GM13977 (cell line): ENCODE data around the gene WDR83.
"Not testable (repeated sequence)": the region's sequence is repeated elsewhere in the genome, so short reads cannot be mapped to it uniquely, and the experiment has no call there.

Experiments used
- DNase-seq: peaks from one replicate; pipeline ENCODE4 v3.0.0; 2012; ENCODE audit warnings: low spot score
- in situ Hi-C: fragments of 300-500 bp; cut with MboI; formaldehyde crosslinking; loops from one replicate; pipeline ENCODE4 v1.12.0; 2022; ENCODE audit warnings: low sequenced_read_pairs, low pct_unique_long_range_greater_than_20kb, mixed read lengths, inconsistent platforms; ENCODE audit not compliant: unreplicated experiment
- TF ChIP-seq, protein P1 (sequence below): IDR thresholded peaks from 2 replicates; pipeline ENCODE4 v1.5.1; 2012; ENCODE audit warnings: mild to moderate bottlenecking, control low read depth; ENCODE audit not compliant: insufficient read depth; ENCODE audit errors: extremely low read depth, missing control alignments

The WDR83 gene

GRCh38 chr19:12629215-12629614 lies 37.4 kb upstream of the WDR83 start:
- TF ChIP-seq, protein P1, sequence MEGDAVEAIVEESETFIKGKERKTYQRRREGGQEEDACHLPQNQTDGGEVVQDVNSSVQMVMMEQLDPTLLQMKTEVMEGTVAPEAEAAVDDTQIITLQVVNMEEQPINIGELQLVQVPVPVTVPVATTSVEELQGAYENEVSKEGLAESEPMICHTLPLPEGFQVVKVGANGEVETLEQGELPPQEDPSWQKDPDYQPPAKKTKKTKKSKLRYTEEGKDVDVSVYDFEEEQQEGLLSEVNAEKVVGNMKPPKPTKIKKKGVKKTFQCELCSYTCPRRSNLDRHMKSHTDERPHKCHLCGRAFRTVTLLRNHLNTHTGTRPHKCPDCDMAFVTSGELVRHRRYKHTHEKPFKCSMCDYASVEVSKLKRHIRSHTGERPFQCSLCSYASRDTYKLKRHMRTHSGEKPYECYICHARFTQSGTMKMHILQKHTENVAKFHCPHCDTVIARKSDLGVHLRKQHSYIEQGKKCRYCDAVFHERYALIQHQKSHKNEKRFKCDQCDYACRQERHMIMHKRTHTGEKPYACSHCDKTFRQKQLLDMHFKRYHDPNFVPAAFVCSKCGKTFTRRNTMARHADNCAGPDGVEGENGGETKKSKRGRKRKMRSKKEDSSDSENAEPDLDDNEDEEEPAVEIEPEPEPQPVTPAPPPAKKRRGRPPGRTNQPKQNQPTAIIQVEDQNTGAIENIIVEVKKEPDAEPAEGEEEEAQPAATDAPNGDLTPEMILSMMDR = no peak
- in situ Hi-C loops = no loop called here
- no peak for DNase-seq

- no peak for DNase-seq
- TF ChIP-seq, protein P1 = no peak
- in situ Hi-C loops = no loop called here
Measured at GRCh38 chr19:12636631-12637030, 30.0 kb upstream of the WDR83 start.

DNA sequence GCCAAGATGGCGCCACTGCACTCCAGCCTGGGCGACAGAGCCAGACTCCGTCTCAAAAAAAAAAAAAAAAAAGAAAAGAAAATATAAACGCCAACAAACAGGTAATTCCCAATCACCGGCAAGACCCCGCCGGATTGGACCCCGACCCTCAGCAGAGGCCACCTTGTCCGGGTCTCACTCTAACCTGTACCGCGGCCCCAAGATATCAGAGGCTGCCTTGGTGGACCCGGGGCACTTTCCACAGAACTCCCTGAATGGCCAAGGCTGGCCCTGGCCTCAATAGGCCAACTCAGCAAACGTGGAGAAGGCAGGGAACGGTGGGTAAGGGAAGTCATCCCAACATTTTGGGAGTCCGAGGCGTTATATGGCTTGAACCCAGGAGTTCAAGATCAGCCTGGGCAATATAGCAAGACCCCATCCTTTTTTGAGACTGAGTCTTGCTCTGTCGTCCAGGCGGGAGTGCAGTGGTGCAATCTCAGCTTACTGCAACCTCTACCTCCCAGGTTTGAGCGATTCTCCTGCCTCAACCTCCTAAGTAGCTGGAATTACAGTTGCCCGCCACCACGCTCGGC lies 27.9 kb upstream of the WDR83 start:
- in situ Hi-C loops = no loop called here
- TF ChIP-seq, protein P1 = no peak
- DNase-seq = no peak

DNA sequence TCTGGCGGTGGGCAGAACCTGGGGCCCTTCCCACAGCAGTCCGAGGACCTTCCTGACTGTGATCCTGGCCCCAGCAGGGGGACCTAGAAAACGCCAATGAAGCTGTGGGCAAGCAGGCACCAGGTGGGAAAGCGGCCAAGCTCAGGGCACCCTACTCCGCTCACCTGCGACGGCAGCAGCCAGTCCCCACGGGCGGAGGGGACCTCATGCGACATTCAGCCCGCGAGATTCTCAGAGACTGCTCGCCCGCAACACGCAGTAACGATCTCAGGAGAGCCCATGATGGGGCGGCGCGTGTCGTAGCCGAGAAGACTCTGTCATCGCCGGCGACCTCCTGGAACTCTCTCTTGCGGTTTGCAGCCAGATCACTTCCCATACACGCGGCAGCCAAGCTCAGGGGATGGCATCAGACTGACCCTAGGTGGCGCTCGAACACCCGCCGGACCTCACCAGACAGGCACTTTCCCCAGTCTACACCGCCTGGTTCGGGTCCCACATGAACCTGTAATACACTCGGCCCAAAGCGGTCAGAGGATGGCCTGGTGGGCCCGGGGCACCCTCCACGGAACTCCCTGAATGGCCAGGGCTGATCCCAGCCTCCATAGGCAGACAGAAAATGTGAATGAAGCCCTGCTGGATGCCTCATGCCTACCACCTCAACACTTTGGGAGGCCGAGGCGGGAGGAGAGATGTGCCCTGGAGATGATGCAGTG lies 26.6 kb upstream of the WDR83 start:
- in situ Hi-C loops = no loop called here
- DNase-seq = peak; percentile 91
- TF ChIP-seq, protein P1 = peak; percentile 93

DNA sequence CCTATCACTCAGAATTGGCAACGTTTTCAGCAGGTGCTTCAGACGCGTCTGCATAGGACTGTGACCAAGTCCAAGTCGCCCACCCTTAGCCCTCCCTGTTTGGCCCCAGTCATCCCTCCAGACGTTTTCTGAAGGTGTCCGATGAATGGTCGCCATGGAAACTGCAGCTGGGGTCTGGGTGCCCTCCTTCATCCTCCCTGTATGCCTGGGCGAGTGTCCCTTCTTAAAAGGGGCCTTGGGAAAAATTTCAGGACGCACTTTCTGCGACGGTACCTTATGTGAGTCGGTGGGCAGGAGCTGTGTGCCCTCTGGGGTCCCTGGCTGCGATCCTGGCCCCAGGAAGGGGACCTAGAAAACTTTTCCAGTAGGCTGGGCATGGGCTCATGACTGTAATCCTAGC lies 25.2 kb upstream of the WDR83 start:
- no peak for DNase-seq
- in situ Hi-C loops = no loop called here
- TF ChIP-seq, protein P1 = no peak

- in situ Hi-C loops = no loop called here
- TF ChIP-seq, protein P1 = no peak
- DNase-seq = no peak
Measured at GRCh38 chr19:12642506-12642905, 24.1 kb upstream of the WDR83 start.

GRCh38 chr19:12643716-12644115 lies 22.9 kb upstream of the WDR83 start:
- DNase-seq, in situ Hi-C loops: not testable (repeated sequence)
